Measurements from ENCODE around the gene ZNF488.

ZNF488 gene

DNA sequence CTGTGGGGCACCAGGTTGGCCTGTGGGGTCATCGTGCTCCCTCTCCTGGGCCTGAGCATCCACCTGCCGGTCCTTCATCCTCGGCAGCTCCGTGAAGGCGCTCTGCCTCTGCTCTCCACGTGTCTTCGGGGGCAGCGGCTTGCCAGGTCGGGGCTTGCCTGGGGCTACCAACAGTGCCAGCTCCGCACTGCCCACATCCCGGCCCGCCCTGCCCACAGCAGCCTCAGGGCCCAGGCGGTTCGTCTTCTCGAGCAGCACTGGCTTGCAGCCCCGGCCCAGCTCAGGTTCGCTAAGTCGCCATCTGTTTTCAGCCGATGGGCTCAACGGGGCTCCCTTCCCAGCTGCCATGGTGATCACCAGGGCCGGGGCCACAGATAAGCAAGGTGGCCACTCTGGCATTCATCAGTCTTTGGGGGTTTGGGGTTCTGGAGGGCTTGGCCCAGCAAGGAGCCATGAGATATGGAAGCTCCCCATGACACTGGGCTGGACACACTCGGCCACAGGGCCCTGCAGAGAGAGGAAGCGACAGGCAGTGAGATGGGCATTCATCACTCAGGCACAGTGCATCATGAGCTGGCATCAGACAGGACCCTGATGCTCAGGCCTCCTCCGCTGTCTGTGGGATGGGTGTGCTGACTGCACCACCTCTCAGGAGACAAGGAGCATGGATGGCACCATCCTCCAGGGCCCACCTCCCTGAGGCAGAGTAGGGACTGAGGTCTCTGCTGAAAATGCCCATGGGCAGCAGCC is 15.5 kb downstream of the ZNF488 start:
- Histone ChIP-seq H3F3A (ENCODE audit: control insufficient read depth, insufficient read depth) (no peaks in the 10 kb centered on the region), H4K20me1 (ENCODE audit: control insufficient read depth, insufficient read depth, low read depth, low read length) (no peaks in the 10 kb centered on the region), H3K4me3 (ENCODE audit: low read length) (no peak overlapping the region), H3K9me3 (ENCODE audit: control insufficient read depth, insufficient read depth, low read length) (no peaks in the 10 kb centered on the region), H3K4me1 (ENCODE audit: control insufficient read depth, low read length) (no peaks in the 10 kb centered on the region), H3K4me2 (ENCODE audit: low read length) (no peak overlapping the region), H3K27me3 (ENCODE audit: control insufficient read depth, low read length) (no peaks in the 10 kb centered on the region), H3K27ac (ENCODE audit: low read depth, low read length) (no peak overlapping the region), H3K79me2 (ENCODE audit: control insufficient read depth, low read length) (no peaks in the 10 kb centered on the region), H3K9me2 (replicated peaks; ENCODE audit: control insufficient read depth, low read length) (no peaks in the 10 kb centered on the region), H3K36me3 (ENCODE audit: control insufficient read depth, low read length) (no peaks in the 10 kb centered on the region)
- TF ChIP-seq EZH2phosphoT487 (IDR thresholded peaks at IDR 0.05; ENCODE audit: borderline replicate concordance, low read length), result no peak
- TF ChIP-seq, protein P1, sequence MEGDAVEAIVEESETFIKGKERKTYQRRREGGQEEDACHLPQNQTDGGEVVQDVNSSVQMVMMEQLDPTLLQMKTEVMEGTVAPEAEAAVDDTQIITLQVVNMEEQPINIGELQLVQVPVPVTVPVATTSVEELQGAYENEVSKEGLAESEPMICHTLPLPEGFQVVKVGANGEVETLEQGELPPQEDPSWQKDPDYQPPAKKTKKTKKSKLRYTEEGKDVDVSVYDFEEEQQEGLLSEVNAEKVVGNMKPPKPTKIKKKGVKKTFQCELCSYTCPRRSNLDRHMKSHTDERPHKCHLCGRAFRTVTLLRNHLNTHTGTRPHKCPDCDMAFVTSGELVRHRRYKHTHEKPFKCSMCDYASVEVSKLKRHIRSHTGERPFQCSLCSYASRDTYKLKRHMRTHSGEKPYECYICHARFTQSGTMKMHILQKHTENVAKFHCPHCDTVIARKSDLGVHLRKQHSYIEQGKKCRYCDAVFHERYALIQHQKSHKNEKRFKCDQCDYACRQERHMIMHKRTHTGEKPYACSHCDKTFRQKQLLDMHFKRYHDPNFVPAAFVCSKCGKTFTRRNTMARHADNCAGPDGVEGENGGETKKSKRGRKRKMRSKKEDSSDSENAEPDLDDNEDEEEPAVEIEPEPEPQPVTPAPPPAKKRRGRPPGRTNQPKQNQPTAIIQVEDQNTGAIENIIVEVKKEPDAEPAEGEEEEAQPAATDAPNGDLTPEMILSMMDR (IDR thresholded peaks at IDR 0.05; ENCODE audit: low read depth, low read length, poor library complexity, severe bottlenecking), result no peak

DNA sequence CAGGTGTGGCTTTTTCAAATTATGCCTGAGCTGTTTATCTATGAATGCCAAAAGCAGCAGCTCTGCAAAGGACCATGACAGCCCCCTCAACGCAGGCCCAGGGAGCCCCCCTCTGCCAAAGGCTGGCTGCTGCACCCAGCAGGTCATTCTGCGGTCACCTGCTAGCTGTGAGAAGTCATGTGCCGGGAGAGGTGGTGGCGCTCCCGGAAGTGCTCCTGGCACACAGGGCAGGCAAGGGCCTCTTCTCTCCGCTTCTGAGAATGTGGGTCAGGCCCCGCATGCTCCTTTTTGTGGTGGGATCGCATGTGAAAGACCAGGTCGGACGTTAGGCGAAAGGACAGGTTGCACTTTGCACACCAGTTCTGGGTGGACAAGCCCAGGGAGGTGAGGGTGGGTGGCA is 16.4 kb downstream of the ZNF488 start:
- no peaks in the 10 kb centered on the region for H3F3A ChIP-seq (ENCODE audit: control insufficient read depth, insufficient read depth)
- H3K9me2 ChIP-seq (replicated peaks; ENCODE audit: control insufficient read depth, low read length), result no peaks in the 10 kb centered on the region
- H3K4me1 ChIP-seq (ENCODE audit: control insufficient read depth, low read length), result no peaks in the 10 kb centered on the region
- no peak overlapping the region for H3K27ac ChIP-seq (ENCODE audit: low read depth, low read length)
- H3K79me2 ChIP-seq (ENCODE audit: control insufficient read depth, low read length), result no peaks in the 10 kb centered on the region
- H3K4me3 ChIP-seq (ENCODE audit: low read length), result no peak overlapping the region
- H3K27me3 ChIP-seq (ENCODE audit: control insufficient read depth, low read length), result no peaks in the 10 kb centered on the region
- no peaks in the 10 kb centered on the region for H3K9me3 ChIP-seq (ENCODE audit: control insufficient read depth, insufficient read depth, low read length)
- H3K4me2 ChIP-seq (ENCODE audit: low read length), result no peak overlapping the region
- no peak for TF ChIP-seq EZH2phosphoT487 (IDR thresholded peaks at IDR 0.05; ENCODE audit: borderline replicate concordance, low read length)
- TF ChIP-seq, protein P1 (IDR thresholded peaks at IDR 0.05; ENCODE audit: low read depth, low read length, poor library complexity, severe bottlenecking), result no peak
- H4K20me1 ChIP-seq (ENCODE audit: control insufficient read depth, insufficient read depth, low read depth, low read length), result no peaks in the 10 kb centered on the region
- no peaks in the 10 kb centered on the region for H3K36me3 ChIP-seq (ENCODE audit: control insufficient read depth, low read length)

DNA sequence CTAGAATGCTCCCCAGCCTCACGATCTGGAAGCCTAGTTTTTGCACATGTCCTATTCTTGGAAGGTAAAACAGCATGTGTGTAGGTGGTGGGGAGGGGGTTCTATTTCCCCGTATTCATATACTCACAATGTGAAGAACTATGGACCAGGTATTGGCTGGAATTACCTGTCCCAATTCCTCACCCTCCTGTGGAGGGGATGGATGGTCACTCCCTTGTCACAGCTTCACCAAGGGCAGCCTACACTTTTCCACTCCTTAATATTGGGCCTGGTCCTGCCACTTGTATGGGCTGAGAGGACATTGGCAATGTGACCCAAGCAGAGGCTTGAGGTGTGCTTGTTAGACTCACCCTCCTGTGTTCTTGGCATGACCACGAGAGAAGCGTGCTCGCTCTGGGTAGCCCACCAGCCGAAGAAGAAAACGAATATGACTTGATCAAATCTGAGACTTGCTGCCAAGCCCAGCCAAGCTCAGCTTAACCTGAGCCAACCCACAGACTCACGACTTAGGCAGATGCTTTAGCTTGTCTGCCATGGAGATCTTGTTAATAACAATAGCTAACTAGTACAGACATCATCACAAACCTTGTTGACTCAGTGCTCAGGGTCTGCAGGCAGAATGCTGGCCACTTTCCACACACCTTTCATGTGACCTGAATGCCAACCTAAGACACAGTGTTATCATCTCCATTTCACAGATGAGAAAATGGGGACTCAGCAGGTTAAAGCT is 17.2 kb downstream of the ZNF488 start:
- H3K9me2 ChIP-seq (replicated peaks; ENCODE audit: control insufficient read depth, low read length), result no peaks in the 10 kb centered on the region
- no peak overlapping the region for H3K27ac ChIP-seq (ENCODE audit: low read depth, low read length)
- H3K27me3 ChIP-seq (ENCODE audit: control insufficient read depth, low read length), result no peaks in the 10 kb centered on the region
- TF ChIP-seq, protein P1 (IDR thresholded peaks at IDR 0.05; ENCODE audit: low read depth, low read length, poor library complexity, severe bottlenecking), result no peak
- TF ChIP-seq EZH2phosphoT487 (IDR thresholded peaks at IDR 0.05; ENCODE audit: borderline replicate concordance, low read length), result no peak
- H3K4me1 ChIP-seq (ENCODE audit: control insufficient read depth, low read length), result no peaks in the 10 kb centered on the region
- H3K9me3 ChIP-seq (ENCODE audit: control insufficient read depth, insufficient read depth, low read length), result no peaks in the 10 kb centered on the region
- no peaks in the 10 kb centered on the region for H3K79me2 ChIP-seq (ENCODE audit: control insufficient read depth, low read length)
- no peaks in the 10 kb centered on the region for H4K20me1 ChIP-seq (ENCODE audit: control insufficient read depth, insufficient read depth, low read depth, low read length)
- H3K36me3 ChIP-seq (ENCODE audit: control insufficient read depth, low read length), result no peaks in the 10 kb centered on the region
- H3K4me2 ChIP-seq (ENCODE audit: low read length), result no peak overlapping the region
- H3F3A ChIP-seq (ENCODE audit: control insufficient read depth, insufficient read depth), result no peaks in the 10 kb centered on the region
- no peak overlapping the region for H3K4me3 ChIP-seq (ENCODE audit: low read length)
